Mucosa of gallbladder (tissue), 1 donor: ENCODE data around the gene CDYL2. TPM values are rescaled to one million over a fixed set of nuclear protein-coding genes. Genes with fewer than 3 reads are reported as not detected.
"Not testable (repeated sequence)": the region's sequence is repeated elsewhere in the genome, so short reads cannot be mapped to it uniquely, and the experiment has no call there.

ENCODE experiments used
- DNase-seq: peaks from one replicate; pipeline ENCODE4 v3.0.0-alpha.2; 2020; ENCODE audit warnings: low spot score
- total RNA-seq: library from RNA; stranded (reverse); gene quantifications from one replicate; pipeline ENCODE4 v1.2.1, GENCODE V29; 2021
- donor health status: DM: no; HTN: no; CAD: no.

Gene CDYL2
- total RNA-seq, 1 donor from 2014 or later, result 14.1 TPM

DNA sequence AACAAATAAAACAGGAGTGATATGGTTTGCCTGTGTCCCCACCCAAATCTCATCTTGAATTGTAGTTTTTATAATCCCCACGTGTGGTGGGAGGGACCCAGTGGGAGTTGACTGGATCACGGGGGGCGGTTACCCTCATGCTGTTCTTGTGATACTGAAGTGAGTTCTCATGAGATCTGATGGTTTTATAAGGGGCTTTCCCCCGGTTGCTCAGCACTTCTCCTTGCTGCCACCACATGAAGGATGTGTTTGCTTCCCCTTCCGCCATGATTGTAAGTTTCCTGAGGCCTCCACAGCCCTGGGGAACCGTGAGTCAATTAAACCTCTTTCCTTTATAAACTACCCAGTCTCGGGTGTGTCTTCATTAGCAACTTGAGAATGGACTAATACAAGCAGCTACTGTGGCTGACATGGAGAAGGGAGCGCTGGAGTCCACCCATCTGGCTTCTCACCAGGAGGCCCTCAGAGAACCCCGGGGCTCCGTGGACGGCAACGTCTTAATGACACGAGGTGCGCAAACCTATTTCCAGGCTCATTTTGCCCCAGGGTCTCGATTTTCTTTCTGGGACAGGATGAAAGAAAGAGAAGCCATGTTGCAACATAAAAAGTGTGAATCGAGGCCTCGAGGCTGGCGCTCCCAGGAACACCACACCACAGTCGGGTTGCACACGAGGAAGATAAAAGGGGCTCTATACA is 134.1 kb downstream of the CDYL2 start:
- DNase-seq, result no peak

DNA sequence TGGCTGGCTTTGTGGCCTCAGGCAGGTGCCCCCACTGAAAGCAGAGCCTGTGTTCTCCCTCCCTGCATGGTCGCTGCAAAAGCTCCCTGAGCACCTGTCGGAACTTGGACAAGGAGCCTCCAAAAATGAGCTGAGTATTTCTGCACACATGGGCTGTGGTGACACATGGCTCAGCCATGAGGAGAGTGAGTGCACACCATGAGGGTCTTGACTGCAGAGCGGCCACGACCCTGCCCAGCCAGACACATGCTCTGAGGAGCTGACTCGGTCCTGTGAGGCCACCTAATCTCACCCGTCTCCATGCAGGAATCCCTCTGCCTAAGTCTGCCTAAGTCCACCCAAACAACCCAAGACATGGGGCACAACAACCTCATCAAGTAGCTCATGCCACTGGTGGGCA is 134.7 kb downstream of the CDYL2 start:
- DNase-seq, result no peak

DNA sequence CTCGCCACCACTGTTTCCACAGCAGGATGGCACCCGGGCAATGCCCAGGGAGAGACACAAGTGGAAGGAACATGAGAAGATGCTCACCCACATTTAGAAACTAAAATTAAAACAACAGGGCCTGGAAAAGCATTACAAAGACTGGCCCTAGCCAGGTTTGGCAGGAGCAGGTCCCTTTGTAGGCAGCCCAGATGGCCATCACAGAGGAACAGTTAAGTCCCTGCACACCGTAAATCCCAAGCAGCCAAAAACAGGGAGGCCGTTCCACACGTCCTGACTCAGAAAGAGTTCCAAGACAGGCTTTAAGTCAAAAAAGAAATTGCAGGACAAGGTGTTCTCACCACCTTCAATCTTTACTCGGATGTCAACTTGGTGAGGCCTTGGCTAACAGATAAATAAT is 136.5 kb downstream of the CDYL2 start:
- DNase-seq, result no peak

GRCh38 chr16:80667251-80667560 is 137.2 kb downstream of the CDYL2 start:
- DNase-seq, result no peak

- DNase-seq, result no peak
These were observed 137.8 kb downstream of the CDYL2 start for GRCh38 chr16:80666378-80667250.

DNA sequence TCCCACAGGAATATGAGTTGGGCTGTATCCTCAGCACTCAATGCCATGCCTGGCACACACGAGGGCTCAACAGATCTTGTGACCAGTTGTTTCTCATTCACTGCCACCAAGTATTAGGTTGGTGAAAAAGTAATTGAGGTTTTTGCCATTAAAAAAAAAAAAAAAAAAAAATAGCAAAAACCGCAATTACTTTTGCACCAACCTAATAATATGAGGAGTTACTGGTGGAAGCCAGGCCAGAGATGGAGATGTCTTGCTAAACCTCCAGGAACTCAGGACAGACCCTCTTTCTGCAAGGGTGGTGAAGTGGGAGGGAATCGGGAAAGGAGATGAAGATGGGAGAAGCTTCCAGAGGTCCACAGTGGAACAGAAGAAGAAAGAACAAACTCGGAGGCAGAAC is 139.0 kb downstream of the CDYL2 start:
- DNase-seq, result no peak

GRCh38 chr16:80664786-80665185 is 139.6 kb downstream of the CDYL2 start:
- no peak for DNase-seq

DNA sequence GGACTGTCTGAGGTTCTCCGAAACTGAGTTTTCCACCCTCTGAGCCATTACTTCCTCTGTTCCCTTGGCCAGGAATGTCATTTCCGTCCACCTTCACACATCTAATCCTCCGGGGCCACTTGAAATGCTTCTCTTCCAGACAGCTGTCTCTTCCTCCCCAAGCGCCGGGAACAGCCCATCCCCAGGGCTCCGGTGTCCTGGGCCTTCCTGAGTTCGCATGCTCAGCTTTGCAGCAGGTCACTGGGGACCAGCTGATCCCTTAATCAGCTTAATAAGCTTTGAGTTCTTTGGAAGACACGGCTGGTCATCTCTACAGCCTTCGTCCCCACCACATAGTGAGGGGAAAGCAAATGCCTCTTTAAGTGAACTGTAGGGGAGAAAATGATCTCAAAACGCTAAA is 140.2 kb downstream of the CDYL2 start:
- DNase-seq, result no peak

DNA sequence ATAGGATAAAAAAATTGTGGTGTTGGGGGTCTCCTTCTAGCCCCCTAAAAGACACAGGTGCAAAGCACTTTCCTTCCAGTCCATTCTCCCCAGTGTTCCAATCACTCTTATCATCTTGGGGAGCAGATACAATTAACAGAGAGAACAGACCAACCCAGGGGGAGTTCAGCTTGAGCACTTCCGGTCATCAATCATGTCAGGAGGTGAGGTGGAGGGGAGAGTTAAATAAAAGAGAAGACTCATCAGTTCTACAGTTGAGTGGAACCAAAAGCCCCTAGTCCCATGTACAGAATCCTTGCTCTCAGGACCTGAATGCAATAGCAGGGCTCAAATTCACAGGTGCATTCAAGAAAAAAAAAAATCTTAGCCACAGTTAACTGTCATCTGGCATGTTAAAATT is 141.3 kb downstream of the CDYL2 start:
- no peak for DNase-seq

GRCh38 chr16:80659865-80660264 is 144.5 kb downstream of the CDYL2 start:
- no peak for DNase-seq

DNA sequence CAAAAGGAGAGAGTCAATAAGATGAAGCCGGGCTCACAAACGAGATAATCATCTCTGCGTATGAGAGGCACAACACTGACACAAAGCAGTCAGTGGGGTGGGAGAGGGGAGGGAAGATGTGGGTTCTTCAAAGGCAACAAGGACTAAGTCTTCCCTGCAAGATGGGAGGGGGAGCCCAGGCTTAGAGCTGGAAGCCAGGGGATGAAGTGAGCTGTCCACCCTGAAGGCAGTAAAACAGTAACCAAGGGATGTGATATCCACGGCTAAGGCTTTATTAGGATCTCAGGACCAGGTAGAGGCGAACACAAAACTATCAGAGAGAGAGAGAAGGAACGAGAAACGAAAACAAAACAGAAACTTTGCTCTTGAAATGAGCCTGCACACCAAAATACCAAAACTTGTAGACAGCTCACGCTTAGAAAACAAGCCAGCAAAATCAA is 147.7 kb downstream of the CDYL2 start:
- no peak for DNase-seq

DNA sequence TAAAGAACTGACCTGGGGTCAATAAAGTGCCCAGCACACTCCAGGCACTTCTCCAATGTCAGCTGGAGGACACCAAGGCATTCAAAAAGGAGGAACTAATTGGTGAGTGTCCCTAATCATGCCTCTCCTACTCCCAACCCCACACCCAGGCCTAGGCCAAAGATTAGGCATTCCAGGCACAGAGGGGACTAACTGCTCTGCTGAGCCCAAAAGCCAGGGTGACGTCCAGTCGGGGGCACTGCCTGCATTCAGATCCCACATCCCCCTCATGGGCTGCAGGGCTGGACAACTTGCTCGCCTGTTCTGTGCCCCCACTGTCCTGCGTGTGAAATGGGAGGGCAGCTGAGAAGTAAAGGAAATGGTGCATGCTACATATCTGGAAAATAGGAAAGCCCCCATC is 148.2 kb downstream of the CDYL2 start:
- DNase-seq, result no peak

- DNase-seq, result no peak
These were observed 148.6 kb downstream of the CDYL2 start for GRCh38 chr16:80655751-80656150.

- no peak for DNase-seq
These were observed 150.1 kb downstream of the CDYL2 start for GRCh38 chr16:80654094-80654862.

GRCh38 chr16:80652441-80652840 is 152.0 kb downstream of the CDYL2 start:
- no peak for DNase-seq

- not testable (repeated sequence) for DNase-seq
These were observed 154.1 kb downstream of the CDYL2 start for GRCh38 chr16:80650281-80650680.

DNA sequence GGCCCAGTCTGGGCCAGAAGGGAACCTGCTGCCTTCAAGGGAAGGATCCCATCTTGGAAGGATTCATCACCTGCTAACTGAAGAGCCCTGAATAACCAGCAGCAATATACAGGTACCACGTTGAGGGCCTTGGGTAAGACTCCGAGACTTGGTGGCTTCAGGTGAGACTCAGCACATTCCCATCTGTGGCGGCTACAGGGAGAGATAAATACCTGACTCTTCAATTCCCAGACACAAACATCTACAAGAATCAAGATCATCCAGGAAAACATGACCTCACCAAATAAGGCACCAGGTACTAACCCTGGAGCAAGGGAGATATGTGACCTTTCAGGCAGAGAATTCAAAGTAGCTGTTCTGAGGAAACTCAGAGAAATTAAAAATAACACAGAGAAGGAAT is 164.1 kb downstream of the CDYL2 start:
- DNase-seq, result no peak

GRCh38 chr16:80639636-80640035 is 164.8 kb downstream of the CDYL2 start:
- no peak for DNase-seq

DNA sequence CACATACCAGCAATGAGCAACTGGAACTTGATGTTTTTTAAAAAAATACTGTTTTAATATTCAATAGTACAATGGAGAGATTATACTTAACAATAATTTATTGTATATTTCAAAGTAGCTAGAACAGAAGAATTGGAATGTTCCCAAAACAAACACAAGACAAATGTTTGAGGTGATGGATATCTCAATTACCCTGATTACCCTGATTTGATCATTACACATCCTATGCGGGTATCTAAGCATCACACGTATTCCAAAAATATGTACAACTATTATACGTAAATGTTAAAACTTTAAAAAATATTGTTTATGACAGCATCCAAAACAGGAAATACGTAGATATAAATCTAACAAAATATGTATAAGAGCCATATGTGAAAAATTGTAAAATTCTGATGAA is 166.8 kb downstream of the CDYL2 start:
- DNase-seq, result no peak

GRCh38 chr16:80631581-80631980 is 172.8 kb downstream of the CDYL2 start:
- no peak for DNase-seq

- DNase-seq, result no peak
These were observed 176.1 kb downstream of the CDYL2 start for GRCh38 chr16:80628254-80628653.

DNA sequence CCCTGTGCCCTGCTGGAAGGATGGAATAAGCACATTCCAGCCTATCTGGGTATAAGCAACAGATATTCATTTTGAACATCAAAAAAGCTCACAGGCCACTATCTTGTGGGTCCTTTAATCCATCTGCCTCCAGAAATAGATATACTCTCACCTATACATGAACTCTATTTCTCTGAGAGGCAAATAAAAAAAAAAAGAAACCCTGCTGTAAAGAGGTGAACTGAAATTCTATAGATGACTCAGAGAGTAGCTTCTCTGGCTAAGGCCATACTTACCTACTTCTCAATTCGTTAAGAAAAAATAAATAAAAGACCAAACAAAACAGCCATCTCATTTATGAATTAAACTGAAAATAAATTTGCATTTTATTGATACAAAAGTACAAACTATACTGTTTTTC is 177.3 kb downstream of the CDYL2 start:
- no peak for DNase-seq

- DNase-seq, result no peak
These were observed 181.0 kb downstream of the CDYL2 start for GRCh38 chr16:80623376-80623775.
